Spleen (tissue), 11 donors: ENCODE measurements around the gene EFNB3. TPM values are rescaled to one million over a fixed set of nuclear protein-coding genes. Genes with fewer than 3 reads are reported as not detected.

Experiments used
- DNase-seq: peaks from one replicate; pipeline ENCODE4 v3.0.0-alpha.2; 2020
- H3K27ac ChIP-seq, 8 donors: fragments of 200-600 bp; sonication (generic) in 7 of 8; 1 replicate in 4 of 8; 2 replicates in 4 of 8; pipeline versions ENCODE4 v1.5.0 to v1.8.0; 2016 to 2021; ENCODE audit warnings: inconsistent platforms in 4 of 8, mild to moderate bottlenecking in 4 of 8, moderate library complexity in 1 of 8
- H3K27me3 ChIP-seq, 7 donors: fragments of 200-600 bp; sonication (generic) in 6 of 7; replicated peaks in 1 of 7; 1 replicate in 4 of 7; 2 replicates in 3 of 7; pipeline versions ENCODE4 v1.5.0 to v1.8.0; 2016 to 2021; ENCODE audit warnings: inconsistent platforms in 3 of 7, mild to moderate bottlenecking in 1 of 7
- H3K36me3 ChIP-seq, 6 donors: fragments of 200-600 bp; sonication (generic) in 5 of 6; 1 replicate in 4 of 6; 2 replicates in 2 of 6; pipeline versions ENCODE4 v1.5.0 to v1.8.0; 2016 to 2021; ENCODE audit warnings: inconsistent platforms in 2 of 6
- H3K4me1 ChIP-seq, 6 donors: fragments of 200-600 bp; sonication (generic) in 5 of 6; 1 replicate in 3 of 6; 2 replicates in 3 of 6; pipeline versions ENCODE4 v1.5.0 to v1.8.0; 2016 to 2021; ENCODE audit warnings: inconsistent platforms in 3 of 6
- H3K4me3 ChIP-seq, 8 donors: fragments of 200-600 bp; sonication (generic) in 7 of 8; 1 replicate in 4 of 8; 2 replicates in 4 of 8; pipeline versions ENCODE4 v1.5.0 to v1.8.0; 2016 to 2021; ENCODE audit warnings: inconsistent platforms in 4 of 8, mild to moderate bottlenecking in 4 of 8, moderate library complexity in 2 of 8
- H3K9me3 ChIP-seq, 8 donors: fragments of 200-600 bp; sonication (generic) in 7 of 8; 1 replicate in 4 of 8; 2 replicates in 4 of 8; pipeline versions ENCODE4 v1.5.0 to v1.8.0; 2016 to 2021; ENCODE audit warnings: inconsistent platforms in 4 of 8
- POLR2A ChIP-seq, 3 donors: fragments of 450-650 bp; IDR thresholded peaks; one replicate each; pipeline ENCODE4 v1.5.1; 2017; ENCODE audit warnings: antibody characterized with exemption in 3 of 3, mild to moderate bottlenecking in 1 of 3
- POLR2AphosphoS5 ChIP-seq, 3 donors: sonication (generic); formaldehyde crosslinking; IDR thresholded peaks; one replicate each; pipeline ENCODE4 v1.5.1; 2017; ENCODE audit warnings: antibody characterized with exemption in 3 of 3
- WGBS, 5 donors: extraction: QIAGEN DNeasy Blood & Tissue Kit in 3 of 5; methylation state at CpG; one replicate each; pipeline versions ENCODE4 v1.1.5 to v1.1.7; 2013 to 2018; 5-methylcytosine and 5-hydroxymethylcytosine counted together
- intact Hi-C: fragments of 100-400 bp; cut with DNase I; formaldehyde crosslinking; loops from one replicate; pipeline ENCODE4 v1.15.0; 2023; ENCODE audit warnings: low total_unique reads
- polyA plus RNA-seq, 3 donors: library from polyadenylated mRNA; stranded (reverse); fragments of 200-250 nt; gene quantifications; one replicate each; pipeline ENCODE4 v1.2.1, GENCODE V29; 2013
- total RNA-seq, 7 donors: library from RNA; depleted of rRNA in 3 of 7; stranded (reverse); fragments of >200 nt in 3 of 7; fragmentation: NEBNext Ultra II Directional in 4 of 7; extraction: Animal tissue kit (Norgen Biotek cat#: 25700) in 4 of 7; gene quantifications; one replicate each; pipeline versions ENCODE4 v1.1.0 to v1.2.1, GENCODE V29; 2016 to 2021
- TF ChIP-seq, protein P1 (sequence below), 11 experiments: fragments of 200-600 bp in 7 of 11; fragments of 450-650 bp in 4 of 11; sonication (generic) in 4 of 11; IDR thresholded peaks in 8 of 11; conservative IDR thresholded peaks in 3 of 11; 1 replicate in 7 of 11; 2 replicates in 4 of 11; pipeline versions ENCODE4 v1.4.0 to v1.8.0; 2016 to 2021; ENCODE audit warnings: antibody characterized with exemption in 11 of 11, inconsistent platforms in 4 of 11, mild to moderate bottlenecking in 1 of 11
- donor health status: healthy with polysubstance abuse.
- donor health status: DM: no; HTN: no; CAD: no; lungs with moderate emphysema.
- donor health status: DM: no; HTN: no; CAD: no.
- donor health status: Bipolar disorder and iron deficiency.
- donor health status: healthy.
- donor health status: DM: no; HTN: no; CAD: no.
- donor health status: DM: yes; HTN: yes; CAD: no.

Gene EFNB3
- total and polyA plus RNA-seq, 10 donors: 0.04 to 0.60 (median 0.26) TPM; not detected in 1

DNA sequence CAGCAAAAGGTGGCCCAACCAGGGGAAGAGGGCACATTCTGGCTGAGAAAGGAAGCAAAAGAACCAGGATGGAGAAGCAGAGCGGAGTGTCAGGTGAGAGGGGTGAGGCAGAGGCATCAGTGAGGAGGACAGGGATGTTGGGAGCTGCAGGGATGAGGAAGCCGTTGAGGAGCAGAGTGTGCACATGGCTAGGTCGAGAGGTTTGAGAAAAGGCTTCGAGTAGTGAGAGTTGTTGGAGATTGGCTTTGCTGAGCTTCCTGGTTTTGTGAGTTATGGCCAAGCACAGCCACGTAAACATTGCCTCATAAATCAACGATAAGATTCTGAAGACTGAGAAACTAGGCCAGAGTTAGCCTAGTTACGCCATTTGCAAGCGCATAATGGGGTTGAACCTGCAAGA is 39.4 kb downstream of the EFNB3 start:
- Histone ChIP-seq H3K36me3 (no peaks in the 10 kb centered on the region), H3K27ac (no peak overlapping the region), H3K27me3 (peaks cover 0 to 64% (median 4%) of the 10 kb centered on the region in 7 donors), H3K4me3 (no peak overlapping the region), H3K4me1 (peaks cover 0 to 22% (median 9%) of the 10 kb centered on the region in 6 donors), H3K9me3 (no peaks in the 10 kb centered on the region)
- intact Hi-C loops: no loop called here
- TF ChIP-seq POLR2A (IDR thresholded peaks at IDR 0.05) (no peak), POLR2AphosphoS5 (IDR thresholded peaks at IDR 0.05) (no peak)
- TF ChIP-seq, protein P1, sequence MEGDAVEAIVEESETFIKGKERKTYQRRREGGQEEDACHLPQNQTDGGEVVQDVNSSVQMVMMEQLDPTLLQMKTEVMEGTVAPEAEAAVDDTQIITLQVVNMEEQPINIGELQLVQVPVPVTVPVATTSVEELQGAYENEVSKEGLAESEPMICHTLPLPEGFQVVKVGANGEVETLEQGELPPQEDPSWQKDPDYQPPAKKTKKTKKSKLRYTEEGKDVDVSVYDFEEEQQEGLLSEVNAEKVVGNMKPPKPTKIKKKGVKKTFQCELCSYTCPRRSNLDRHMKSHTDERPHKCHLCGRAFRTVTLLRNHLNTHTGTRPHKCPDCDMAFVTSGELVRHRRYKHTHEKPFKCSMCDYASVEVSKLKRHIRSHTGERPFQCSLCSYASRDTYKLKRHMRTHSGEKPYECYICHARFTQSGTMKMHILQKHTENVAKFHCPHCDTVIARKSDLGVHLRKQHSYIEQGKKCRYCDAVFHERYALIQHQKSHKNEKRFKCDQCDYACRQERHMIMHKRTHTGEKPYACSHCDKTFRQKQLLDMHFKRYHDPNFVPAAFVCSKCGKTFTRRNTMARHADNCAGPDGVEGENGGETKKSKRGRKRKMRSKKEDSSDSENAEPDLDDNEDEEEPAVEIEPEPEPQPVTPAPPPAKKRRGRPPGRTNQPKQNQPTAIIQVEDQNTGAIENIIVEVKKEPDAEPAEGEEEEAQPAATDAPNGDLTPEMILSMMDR (IDR thresholded peaks at IDR 0.05 in 8 of 11, conservative IDR thresholded peaks at IDR 0.05 in 3 of 11): no peak
- 56 to 71% (median 61%) methylated on average over 8 of the region's 8 CpGs for WGBS, 5 donors
- DNase-seq: no peak

DNA sequence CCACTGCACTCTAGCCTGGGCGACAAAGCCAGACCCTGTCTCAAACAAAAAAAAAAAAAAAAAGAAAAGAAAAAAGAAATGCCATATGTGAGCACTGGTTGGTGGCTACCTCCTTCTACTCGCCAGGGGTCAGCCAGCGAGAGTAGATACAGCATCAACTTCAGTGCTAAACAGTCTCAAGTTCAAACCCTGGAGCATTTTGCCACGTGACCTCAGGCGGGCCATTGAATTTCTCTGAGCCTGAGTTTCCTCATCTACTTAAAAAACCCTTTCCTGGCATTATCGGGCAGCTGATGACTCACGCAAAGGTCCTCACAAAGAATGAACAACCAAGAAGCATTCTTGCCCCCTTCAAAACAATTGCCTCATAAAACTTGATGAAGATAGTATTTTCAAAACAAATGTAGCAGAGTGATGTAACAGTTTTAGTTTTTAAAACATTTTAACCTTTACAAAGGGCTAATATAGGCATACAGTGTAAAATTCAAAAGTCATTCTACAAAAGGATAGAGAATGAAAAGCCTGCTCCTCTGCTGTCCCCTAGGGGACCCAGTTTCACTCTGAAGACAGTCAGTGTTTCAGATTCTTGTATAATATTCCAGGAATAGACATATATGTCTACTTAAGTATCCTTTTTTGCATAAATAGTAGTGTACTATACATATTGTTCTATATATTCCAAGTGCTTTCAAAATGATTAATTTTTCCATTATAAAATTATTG is 40.9 kb downstream of the EFNB3 start:
- peaks cover 0 to 55% (median 0%) of the 10 kb centered on the region in 7 donors for H3K27me3 ChIP-seq
- intact Hi-C loops: no loop called here
- 43 to 65% (median 54%) methylated on average over 7 of the region's 7 CpGs for WGBS, 5 donors
- H3K36me3 ChIP-seq: no peaks in the 10 kb centered on the region
- no peak for TF ChIP-seq POLR2A (IDR thresholded peaks at IDR 0.05)
- TF ChIP-seq, protein P1 (IDR thresholded peaks at IDR 0.05 in 8 of 11, conservative IDR thresholded peaks at IDR 0.05 in 3 of 11): no peak
- TF ChIP-seq POLR2AphosphoS5 (IDR thresholded peaks at IDR 0.05): no peak
- peaks cover 0 to 7% (median 0%) of the 10 kb centered on the region in 8 donors for H3K9me3 ChIP-seq
- H3K4me1 ChIP-seq: peaks cover 0 to 13% (median 5%) of the 10 kb centered on the region in 6 donors
- peak overlapping the region in 1 of 8 donors; percentile 21 for H3K27ac ChIP-seq
- H3K4me3 ChIP-seq: no peak overlapping the region
- DNase-seq: no peak

DNA sequence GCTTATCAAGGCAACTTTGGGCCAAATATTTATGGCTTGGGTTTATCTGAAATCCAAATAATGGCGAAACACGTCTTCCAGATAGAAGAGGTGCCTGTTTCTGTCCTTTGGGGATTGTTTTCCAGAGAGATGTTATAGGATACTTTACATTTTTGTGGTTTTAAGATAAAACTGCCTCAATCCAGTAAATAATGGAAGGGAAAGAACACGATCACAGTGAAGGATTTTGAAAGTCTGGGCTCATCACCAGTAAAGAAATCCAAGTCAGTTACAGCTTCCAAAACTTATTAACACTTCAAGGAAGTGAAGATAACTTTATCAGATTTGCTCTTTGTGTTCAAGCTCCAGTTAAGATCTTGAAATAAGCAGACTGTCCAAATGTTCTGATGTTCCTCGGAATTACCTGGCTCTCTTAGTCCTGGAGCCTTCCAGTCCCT is 42.7 kb downstream of the EFNB3 start:
- Histone ChIP-seq H3K4me1 (peaks cover 0 to 13% (median 5%) of the 10 kb centered on the region in 6 donors), H3K27me3 (peaks cover 0 to 42% (median 0%) of the 10 kb centered on the region in 7 donors), H3K9me3 (peaks cover 0 to 7% (median 0%) of the 10 kb centered on the region in 8 donors), H3K36me3 (no peaks in the 10 kb centered on the region), H3K4me3 (no peak overlapping the region), H3K27ac (no peak overlapping the region)
- intact Hi-C loops: no loop called here
- WGBS, 5 donors: 63 to 80% (median 68%) methylated on average over 4 of the region's 4 CpGs
- DNase-seq: no peak
- TF ChIP-seq POLR2AphosphoS5 (IDR thresholded peaks at IDR 0.05) (no peak), POLR2A (IDR thresholded peaks at IDR 0.05) (no peak)
- TF ChIP-seq, protein P1 (IDR thresholded peaks at IDR 0.05 in 8 of 11, conservative IDR thresholded peaks at IDR 0.05 in 3 of 11): no peak

DNA sequence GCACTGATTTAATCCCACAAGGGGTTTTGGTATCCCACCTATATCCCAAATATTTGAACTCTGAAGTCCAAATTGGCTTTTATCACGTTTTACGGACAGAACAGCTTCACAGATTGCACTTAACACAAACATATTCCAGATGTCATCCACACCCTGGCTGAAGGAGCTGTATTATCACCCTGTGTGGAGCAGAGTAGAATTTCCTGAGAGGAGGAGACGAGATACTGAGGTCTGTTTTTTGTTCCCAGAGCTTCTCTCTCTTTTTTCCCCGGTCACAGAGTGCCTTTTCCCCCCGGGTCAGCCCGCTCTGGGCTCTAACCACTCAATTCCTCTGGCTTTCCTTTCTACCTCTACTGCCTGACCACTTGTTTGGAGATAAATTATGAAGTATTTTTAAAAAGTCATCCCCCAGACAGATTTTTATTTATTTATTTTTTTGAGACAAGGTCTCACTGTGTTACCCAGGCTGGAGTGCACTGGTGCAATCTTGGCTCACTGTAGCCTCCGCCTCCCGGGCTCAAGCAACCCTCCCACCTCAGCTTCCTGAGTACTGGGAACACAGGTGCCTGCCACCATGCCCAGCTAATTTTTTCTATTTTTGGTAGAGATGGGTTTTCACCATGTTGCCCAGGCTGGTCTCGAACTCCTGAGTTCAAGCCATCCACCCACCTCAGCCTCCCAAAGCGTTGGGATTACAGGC is 43.2 kb downstream of the EFNB3 start:
- intact Hi-C loops: no loop called here
- no peak for TF ChIP-seq POLR2AphosphoS5 (IDR thresholded peaks at IDR 0.05)
- no peak for TF ChIP-seq POLR2A (IDR thresholded peaks at IDR 0.05)
- TF ChIP-seq, protein P1 (IDR thresholded peaks at IDR 0.05 in 8 of 11, conservative IDR thresholded peaks at IDR 0.05 in 3 of 11): no peak
- Histone ChIP-seq H3K4me3 (no peak overlapping the region), H3K27me3 (peaks cover 0 to 36% (median 0%) of the 10 kb centered on the region in 7 donors), H3K9me3 (peaks cover 0 to 7% (median 0%) of the 10 kb centered on the region in 8 donors), H3K36me3 (no peaks in the 10 kb centered on the region), H3K27ac (no peak overlapping the region), H3K4me1 (peaks cover 0 to 13% (median 5%) of the 10 kb centered on the region in 6 donors)
- DNase-seq: no peak
- 76 to 83% (median 81%) methylated on average over 10 of the region's 10 CpGs for WGBS, 5 donors
